HepG2 (cell line): ENCODE measurements around the gene MAGI1. TPM values are rescaled to one million over a fixed set of nuclear protein-coding genes. Genes with fewer than 3 reads are reported as not detected.

Experiments
- ATAC-seq: fragments of 200-7000 bp; cut with Tn5 transposase; 3 replicates; pipeline ENCODE4 v1.9.1; 2020; ENCODE audit warnings: mild to moderate bottlenecking, moderate library complexity
- BruUV-seq: library from RNA; stranded (reverse); fragments of 400-500 nt; replicated peaks from 2 replicates; lab custom pipeline; 2021; lab: Mats Ljungman, UMichigan
- CTCF ChIA-PET: fragments of 300-600 bp; formaldehyde crosslinking; extraction: SDS; loops from one replicate; lab custom pipeline; 2021; ENCODE audit warnings: low total read pairs, inconsistent platforms, low intra/inter-chr PET ratio; lab: Yijun Ruan, JAX
- POLR2A ChIA-PET: fragments of 350-600 bp; sonication (Branson Sonifier 250); formaldehyde crosslinking; loops from one replicate; lab custom pipeline; 2020; ENCODE audit warnings: antibody characterized with exemption, inconsistent platforms; lab: Yijun Ruan, JAX
- DNase-seq: peaks from one replicate; pipeline ENCODE4 v3.0.0-alpha.2; 2015; ENCODE audit warnings: low spot score
- FAIRE-seq: peaks from 3 replicates; lab custom pipeline; 2011; peaks lifted over from hg19 to GRCh38; lab: Jason Lieb, UNC
- H2AFZ ChIP-seq: one replicate; pipeline ENCODE4 v1.6.1; 2011; ENCODE audit warnings: low read length, inconsistent platforms
- H3K27ac ChIP-seq: fragments of 300-600 bp; 3 replicates; pipeline ENCODE4 v1.8.0; 2011; ENCODE audit warnings: mixed run types, mild to moderate bottlenecking, mixed read lengths, low read length, inconsistent platforms; ENCODE audit not compliant: insufficient read depth; ENCODE audit errors: extremely low read length
- H3K27me3 ChIP-seq, 2 experiments: fragments of 200-600 bp in 1 of 2; 2 replicates in 1 of 2; 3 replicates in 1 of 2; pipeline versions ENCODE4 v1.6.0 to v1.8.0; 2011; ENCODE audit warnings: low read length in 2 of 2, mild to moderate bottlenecking in 2 of 2, moderate library complexity in 2 of 2, inconsistent platforms in 1 of 2; ENCODE audit not compliant: insufficient read depth in 2 of 2, control insufficient read depth in 1 of 2
- H3K36me3 ChIP-seq, 2 experiments: fragments of 200-600 bp in 1 of 2; replicated peaks in 1 of 2; 2 replicates in 1 of 2; 3 replicates in 1 of 2; pipeline versions ENCODE4 v1.5.1 to v1.8.0; 2011; ENCODE audit warnings: low read length in 2 of 2, inconsistent platforms in 1 of 2; ENCODE audit not compliant: insufficient read depth in 2 of 2, control insufficient read depth in 1 of 2
- H3K4me1 ChIP-seq: 2 replicates; pipeline ENCODE4 v1.5.1; 2012; ENCODE audit warnings: low read length, inconsistent platforms; ENCODE audit not compliant: insufficient read depth
- H3K4me2 ChIP-seq: 2 replicates; pipeline ENCODE4 v1.6.0; 2011; ENCODE audit warnings: low read depth, low read length, inconsistent platforms
- H3K4me3 ChIP-seq, 3 experiments: fragments of 200-600 bp in 1 of 3; sonication (generic), shearing (Covaris generic) in 1 of 3; replicated peaks in 1 of 3; 2 replicates each; pipeline ENCODE4 v1.5.1; 2011 to 2016; ENCODE audit warnings: low read length in 3 of 3, inconsistent platforms in 2 of 3, low read depth in 2 of 3, mild to moderate bottlenecking in 2 of 3, control low read depth in 1 of 3, mixed read lengths in 1 of 3; ENCODE audit not compliant: insufficient read depth in 1 of 3
- H3K79me2 ChIP-seq: one replicate; pipeline ENCODE4 v1.6.1; 2011; ENCODE audit warnings: low read length, inconsistent platforms; ENCODE audit not compliant: insufficient read depth
- H3K9ac ChIP-seq: 2 replicates; pipeline ENCODE4 v1.6.0; 2011; ENCODE audit warnings: mild to moderate bottlenecking, low read depth, low read length, inconsistent platforms; ENCODE audit not compliant: insufficient read depth
- H3K9me3 ChIP-seq: 2 replicates; pipeline ENCODE4 v1.5.1; 2012; ENCODE audit warnings: mild to moderate bottlenecking, low read length
- H4K20me1 ChIP-seq: 2 replicates; pipeline ENCODE4 v1.6.0; 2011; ENCODE audit warnings: inconsistent platforms, mild to moderate bottlenecking, low read length, moderate library complexity; ENCODE audit not compliant: insufficient read depth
- FOSL1 ChIP-seq: sonication (generic); formaldehyde crosslinking; IDR thresholded peaks from 2 replicates; pipeline ENCODE4 v1.9.0; 2021; ENCODE audit warnings: missing genetic modification reagents, borderline replicate concordance
- KAT2B ChIP-seq: fragments of 150-350 bp; IDR thresholded peaks from 2 replicates; pipeline ENCODE4 v1.6.1; 2014; ENCODE audit warnings: low read depth, low read length, borderline replicate concordance
- MAZ ChIP-seq, 2 experiments: sonication (generic) in 1 of 2; formaldehyde crosslinking in 1 of 2; IDR thresholded peaks; 2 replicates each; pipeline versions ENCODE4 v1.5.0 to v1.6.1; 2012 to 2020; ENCODE audit warnings: low read depth in 2 of 2, mild to moderate bottlenecking in 2 of 2, borderline replicate concordance in 1 of 2, improper control_type of control experiment in 1 of 2, low read length in 1 of 2, missing genetic modification reagents in 1 of 2, moderate library complexity in 1 of 2
- MED13 ChIP-seq: sonication (generic); formaldehyde crosslinking; IDR thresholded peaks from 2 replicates; pipeline ENCODE4 v1.5.0; 2020; ENCODE audit warnings: missing genetic modification reagents
- RAD51 ChIP-seq: fragments of 450-650 bp; IDR thresholded peaks from 2 replicates; pipeline ENCODE4 v1.6.1; 2016; ENCODE audit warnings: borderline replicate concordance
- SATB2 ChIP-seq: sonication (generic); formaldehyde crosslinking; IDR thresholded peaks from 2 replicates; pipeline ENCODE4 v1.5.0; 2020; ENCODE audit warnings: missing genetic modification reagents
- ZFYVE20 ChIP-seq: sonication (generic); formaldehyde crosslinking; IDR thresholded peaks from 2 replicates; pipeline ENCODE4 v1.8.0; 2023; ENCODE audit warnings: low read depth, mild to moderate bottlenecking, moderate library complexity, missing genetic modification reagents, borderline replicate concordance
- ZNF296 ChIP-seq: sonication (generic); formaldehyde crosslinking; conservative IDR thresholded peaks from 2 replicates; pipeline ENCODE4 v1.5.0; 2020; ENCODE audit warnings: mild to moderate bottlenecking, missing genetic modification reagents
- ZNF350 ChIP-seq: sonication (generic); formaldehyde crosslinking; IDR thresholded peaks from 2 replicates; pipeline ENCODE4 v1.4.0; 2020; ENCODE audit warnings: mild to moderate bottlenecking, low read depth, missing genetic modification reagents, borderline replicate concordance
- ZNF747 ChIP-seq: sonication (generic); formaldehyde crosslinking; IDR thresholded peaks from 2 replicates; pipeline ENCODE4 v1.8.1; 2023; ENCODE audit warnings: missing genetic modification reagents, mild to moderate bottlenecking, borderline replicate concordance
- ZNF766 ChIP-seq: sonication (generic); formaldehyde crosslinking; IDR thresholded peaks from 2 replicates; pipeline ENCODE4 v1.5.0; 2020; ENCODE audit warnings: missing genetic modification reagents, borderline replicate concordance
- WGBS: methylation state at CpG from one replicate; pipeline ENCODE4 v1.1.6; 2017; ENCODE audit warnings: low lambda C conversion rate; 5-methylcytosine and 5-hydroxymethylcytosine counted together
- in situ Hi-C: cut with HindIII; loops from 2 replicates; pipeline ENCODE4 v1.10.0; 2017; ENCODE audit warnings: low pct_unique_long_range_greater_than_20kb; ENCODE audit not compliant: extremely low pct_ligation_motif_present
- intact Hi-C: fragments of 100-400 bp; cut with micrococcal nuclease; formaldehyde crosslinking; loops from one replicate; pipeline ENCODE4 v1.10.0; 2022; ENCODE audit not compliant: unreplicated experiment
- polyA plus RNA-seq, 8 experiments: library from polyadenylated mRNA; depleted of rRNA in 3 of 8; stranded (reverse) in 7 of 8; unstranded in 1 of 8; fragments of >200 nt; fragmentation: Illumina TruSeq in 4 of 8; extraction: Trizol in 4 of 8; gene quantifications; 2 replicates each; pipeline versions ENCODE4 v1.2.1 to v1.2.3, GENCODE V29; 2011 to 2016; ENCODE audit warnings: low read depth in 4 of 8, missing spikeins in 1 of 8, mixed read lengths in 1 of 8; ENCODE audit not compliant: insufficient read depth in 1 of 8
- total RNA-seq, 5 experiments: library from RNA; depleted of rRNA; stranded (reverse); fragments of >200 nt; fragmentation: Illumina TruSeq; extraction: Trizol; gene quantifications; 2 replicates each; pipeline ENCODE4 v1.2.3, GENCODE V29; 2016; ENCODE audit warnings: low read depth in 1 of 5
- TF ChIP-seq, protein P1 (sequence below): sonication (generic); formaldehyde crosslinking; IDR thresholded peaks from 2 replicates; pipeline ENCODE4 v1.4.0; 2020; ENCODE audit warnings: missing genetic modification reagents
- TF ChIP-seq, protein P2 (sequence below): sonication (generic); formaldehyde crosslinking; IDR thresholded peaks from 2 replicates; pipeline ENCODE4 v1.5.0; 2020; ENCODE audit warnings: mild to moderate bottlenecking, low read depth, missing genetic modification reagents, borderline replicate concordance
- TF ChIP-seq, protein P3 (sequence below): sonication (generic); formaldehyde crosslinking; IDR thresholded peaks from 2 replicates; pipeline ENCODE4 v1.4.0; 2020; ENCODE audit warnings: missing genetic modification reagents
- TF ChIP-seq, protein P4 (sequence below): sonication (generic); formaldehyde crosslinking; IDR thresholded peaks from 2 replicates; pipeline ENCODE4 v1.4.0; 2020; ENCODE audit warnings: mild to moderate bottlenecking, missing genetic modification reagents

Gene MAGI1
- total and polyA plus RNA-seq, 2 of the 13 experiments (the other 11 are each of a cell fraction or from before 2014, with no cell fraction given): 22.2 to 26.0 TPM

DNA sequence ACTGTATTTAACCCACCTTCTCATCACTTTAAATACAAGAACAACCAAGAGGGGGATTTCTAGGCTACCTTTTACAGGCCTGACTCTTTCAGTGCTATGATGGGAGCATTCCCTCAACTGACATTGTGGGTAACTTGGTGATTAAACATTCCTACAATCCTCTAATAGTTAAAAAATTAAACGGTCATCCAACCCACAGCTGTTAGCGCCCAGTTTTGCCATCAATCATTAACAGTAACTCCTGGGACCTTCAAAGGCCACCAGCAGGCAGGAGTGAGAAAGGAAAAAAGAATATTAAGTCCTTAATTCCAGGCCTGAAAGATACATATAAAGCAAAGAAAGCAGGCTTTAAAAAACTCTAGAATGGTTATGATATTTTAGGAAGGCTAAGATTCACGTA, 512.1 kb downstream of the MAGI1 start:
- intact Hi-C loops: no loop called here
- ChIA-PET CTCF (no interaction called here), POLR2A (no interaction called here)
- ATAC-seq (no peak), FAIRE-seq (no peak), DNase-seq (no peak)
- no peaks in the 10 kb centered on the region for H3K79me2 ChIP-seq
- no peak overlapping the region for H3K27ac ChIP-seq
- H3K9me3 ChIP-seq: no peaks in the 10 kb centered on the region
- no peak overlapping the region for H3K4me3 ChIP-seq
- in situ Hi-C loops: no loop called here
- 86% methylated on average over 3 of the region's 3 CpGs for WGBS
- H3K36me3 ChIP-seq: no peaks in the 10 kb centered on the region
- peaks cover 7% of the 10 kb centered on the region; the same call in 1 of the 2 replicates for H4K20me1 ChIP-seq
- H3K4me1 ChIP-seq: 0 out of 2 replicates have a peak, but pooled peaks cover 5% of the 10 kb centered on the region
- H3K27me3 ChIP-seq: no peaks in the 10 kb centered on the region
- H3K4me2 ChIP-seq: no peak overlapping the region
- H3K9ac ChIP-seq: no peak overlapping the region
- H2AFZ ChIP-seq: no peak overlapping the region
- no TSS peak for BruUV-seq
- TF ChIP-seq SATB2: no peak
- TF ChIP-seq ZNF766 (CRISPR knock-in tag): no peak
- no peak for TF ChIP-seq MAZ (IDR thresholded peaks at IDR 0.05; ENCODE audit: borderline replicate concordance, low read depth, low read length)
- TF ChIP-seq MAZ (CRISPR knock-in tag; IDR thresholded peaks at IDR 0.05; ENCODE audit: low read depth): no peak
- no peak for TF ChIP-seq MED13 (CRISPR knock-in tag)
- TF ChIP-seq, protein P1, sequence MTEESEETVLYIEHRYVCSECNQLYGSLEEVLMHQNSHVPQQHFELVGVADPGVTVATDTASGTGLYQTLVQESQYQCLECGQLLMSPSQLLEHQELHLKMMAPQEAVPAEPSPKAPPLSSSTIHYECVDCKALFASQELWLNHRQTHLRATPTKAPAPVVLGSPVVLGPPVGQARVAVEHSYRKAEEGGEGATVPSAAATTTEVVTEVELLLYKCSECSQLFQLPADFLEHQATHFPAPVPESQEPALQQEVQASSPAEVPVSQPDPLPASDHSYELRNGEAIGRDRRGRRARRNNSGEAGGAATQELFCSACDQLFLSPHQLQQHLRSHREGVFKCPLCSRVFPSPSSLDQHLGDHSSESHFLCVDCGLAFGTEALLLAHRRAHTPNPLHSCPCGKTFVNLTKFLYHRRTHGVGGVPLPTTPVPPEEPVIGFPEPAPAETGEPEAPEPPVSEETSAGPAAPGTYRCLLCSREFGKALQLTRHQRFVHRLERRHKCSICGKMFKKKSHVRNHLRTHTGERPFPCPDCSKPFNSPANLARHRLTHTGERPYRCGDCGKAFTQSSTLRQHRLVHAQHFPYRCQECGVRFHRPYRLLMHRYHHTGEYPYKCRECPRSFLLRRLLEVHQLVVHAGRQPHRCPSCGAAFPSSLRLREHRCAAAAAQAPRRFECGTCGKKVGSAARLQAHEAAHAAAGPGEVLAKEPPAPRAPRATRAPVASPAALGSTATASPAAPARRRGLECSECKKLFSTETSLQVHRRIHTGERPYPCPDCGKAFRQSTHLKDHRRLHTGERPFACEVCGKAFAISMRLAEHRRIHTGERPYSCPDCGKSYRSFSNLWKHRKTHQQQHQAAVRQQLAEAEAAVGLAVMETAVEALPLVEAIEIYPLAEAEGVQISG (CRISPR knock-in tag): no peak
- TF ChIP-seq ZFYVE20 (CRISPR knock-in tag): no peak
- no peak for TF ChIP-seq RAD51
- TF ChIP-seq, protein P2, sequence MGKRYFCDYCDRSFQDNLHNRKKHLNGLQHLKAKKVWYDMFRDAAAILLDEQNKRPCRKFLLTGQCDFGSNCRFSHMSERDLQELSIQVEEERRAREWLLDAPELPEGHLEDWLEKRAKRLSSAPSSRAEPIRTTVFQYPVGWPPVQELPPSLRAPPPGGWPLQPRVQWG (CRISPR knock-in tag): no peak
- no peak for TF ChIP-seq ZNF350 (CRISPR knock-in tag)
- TF ChIP-seq, protein P3, sequence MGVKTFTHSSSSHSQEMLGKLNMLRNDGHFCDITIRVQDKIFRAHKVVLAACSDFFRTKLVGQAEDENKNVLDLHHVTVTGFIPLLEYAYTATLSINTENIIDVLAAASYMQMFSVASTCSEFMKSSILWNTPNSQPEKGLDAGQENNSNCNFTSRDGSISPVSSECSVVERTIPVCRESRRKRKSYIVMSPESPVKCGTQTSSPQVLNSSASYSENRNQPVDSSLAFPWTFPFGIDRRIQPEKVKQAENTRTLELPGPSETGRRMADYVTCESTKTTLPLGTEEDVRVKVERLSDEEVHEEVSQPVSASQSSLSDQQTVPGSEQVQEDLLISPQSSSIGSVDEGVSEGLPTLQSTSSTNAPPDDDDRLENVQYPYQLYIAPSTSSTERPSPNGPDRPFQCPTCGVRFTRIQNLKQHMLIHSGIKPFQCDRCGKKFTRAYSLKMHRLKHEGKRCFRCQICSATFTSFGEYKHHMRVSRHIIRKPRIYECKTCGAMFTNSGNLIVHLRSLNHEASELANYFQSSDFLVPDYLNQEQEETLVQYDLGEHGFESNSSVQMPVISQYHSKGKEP (CRISPR knock-in tag): no peak
- no peak for TF ChIP-seq ZNF747 (CRISPR knock-in tag)
- TF ChIP-seq KAT2B: no peak
- no peak for TF ChIP-seq FOSL1
- TF ChIP-seq, protein P4, sequence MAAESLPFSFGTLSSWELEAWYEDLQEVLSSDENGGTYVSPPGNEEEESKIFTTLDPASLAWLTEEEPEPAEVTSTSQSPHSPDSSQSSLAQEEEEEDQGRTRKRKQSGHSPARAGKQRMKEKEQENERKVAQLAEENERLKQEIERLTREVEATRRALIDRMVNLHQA (CRISPR knock-in tag): no peak
- no peak for TF ChIP-seq ZNF296 (CRISPR knock-in tag)
